Effector memory CD4-positive, alpha-beta T cell (primary cell): ENCODE data around the gene ANKS1A.

Experiments
- DNase-seq, 3 donors: peaks; one replicate each; pipeline ENCODE4 v3.0.0-alpha.2; 2020
- H3K27ac ChIP-seq: 2 replicates; pipeline ENCODE4 v1.7.0; 2013; ENCODE audit warnings: mild to moderate bottlenecking, low read length, moderate library complexity; ENCODE audit not compliant: insufficient read depth, poor library complexity, severe bottlenecking
- H3K27me3 ChIP-seq: replicated peaks from 2 replicates; pipeline ENCODE4 v1.7.0; 2013; ENCODE audit warnings: mild to moderate bottlenecking, low read length; ENCODE audit not compliant: insufficient read depth, control insufficient read depth, poor library complexity, severe bottlenecking
- H3K36me3 ChIP-seq: 2 replicates; pipeline ENCODE4 v1.7.0; 2013; ENCODE audit warnings: mild to moderate bottlenecking, low read length, moderate library complexity; ENCODE audit not compliant: control insufficient read depth, insufficient read depth
- H3K4me1 ChIP-seq: 2 replicates; pipeline ENCODE4 v1.7.0; 2013; ENCODE audit warnings: low read length, mild to moderate bottlenecking; ENCODE audit not compliant: control insufficient read depth, insufficient read depth, poor library complexity, severe bottlenecking
- H3K4me3 ChIP-seq: 2 replicates; pipeline ENCODE4 v1.7.0; 2013; ENCODE audit warnings: low read length, low read depth, mild to moderate bottlenecking; ENCODE audit not compliant: insufficient read depth, poor library complexity, severe bottlenecking
- H3K9me3 ChIP-seq: 2 replicates; pipeline ENCODE4 v1.7.0; 2013; ENCODE audit warnings: mild to moderate bottlenecking, low read length, moderate library complexity; ENCODE audit not compliant: control insufficient read depth

The ANKS1A gene

GRCh38 chr6:35023091-35024000, 134.3 kb downstream of the ANKS1A start:
- Histone ChIP-seq H3K27ac (no peak overlapping the region), H3K36me3 (peaks cover 9% of the 10 kb centered on the region), H3K9me3 (no peaks in the 10 kb centered on the region), H3K27me3 (no peaks in the 10 kb centered on the region), H3K4me1 (no peaks in the 10 kb centered on the region), H3K4me3 (no peak overlapping the region)
- no peak for DNase-seq

- Histone ChIP-seq H3K27ac (no peak overlapping the region), H3K36me3 (no peaks in the 10 kb centered on the region), H3K27me3 (no peaks in the 10 kb centered on the region), H3K9me3 (no peaks in the 10 kb centered on the region), H3K4me3 (no peak overlapping the region), H3K4me1 (no peaks in the 10 kb centered on the region)
- DNase-seq: no peak
Measured at GRCh38 chr6:35024551-35025054, 135.5 kb downstream of the ANKS1A start.

DNA sequence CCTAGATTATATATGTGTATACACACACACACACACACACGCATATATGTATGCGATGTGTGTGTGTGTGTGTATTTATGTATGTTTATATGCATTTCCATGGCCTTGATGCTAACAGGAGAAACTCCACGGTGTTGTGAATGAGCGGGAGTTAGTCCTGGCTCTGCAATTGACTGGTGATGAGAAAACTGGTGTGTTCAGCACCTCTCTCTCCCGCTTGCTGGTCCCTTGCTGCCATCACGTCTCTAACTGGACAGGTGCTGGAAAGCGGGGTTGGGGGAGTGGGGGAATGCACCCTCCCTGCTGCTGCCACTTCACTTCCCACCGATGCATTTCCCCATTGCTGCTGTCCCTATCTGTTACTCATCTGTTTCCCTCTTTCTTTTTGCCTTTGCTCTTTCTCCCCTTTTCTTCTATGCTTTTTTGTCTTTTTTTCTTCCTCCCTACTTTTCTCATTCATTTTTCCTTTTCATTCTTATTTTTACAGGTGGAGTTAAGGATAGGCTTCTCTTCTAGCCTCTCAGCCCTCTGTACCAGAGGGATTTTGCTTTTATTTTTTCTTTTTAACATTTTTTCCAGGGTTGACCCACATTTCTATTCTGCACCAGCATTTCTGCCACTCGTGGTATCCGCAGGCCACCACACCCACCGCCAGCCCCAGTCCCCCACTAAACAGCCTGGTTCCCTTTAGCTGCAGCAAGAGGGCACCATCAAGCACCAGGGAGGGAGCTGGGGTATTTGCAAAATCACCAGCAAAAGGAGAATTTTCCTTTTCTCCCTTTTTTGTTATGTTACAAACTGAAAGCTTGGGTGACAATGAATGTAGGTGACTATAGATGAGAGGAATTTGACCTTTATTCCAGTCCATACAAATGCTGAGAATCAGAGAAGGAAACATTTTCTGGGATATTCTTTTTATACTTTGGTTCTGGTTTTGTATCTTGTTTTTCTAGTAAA, 136.5 kb downstream of the ANKS1A start:
- Histone ChIP-seq H3K27ac (no peak overlapping the region), H3K27me3 (no peaks in the 10 kb centered on the region), H3K9me3 (no peaks in the 10 kb centered on the region), H3K4me1 (no peaks in the 10 kb centered on the region), H3K4me3 (no peak overlapping the region), H3K36me3 (no peaks in the 10 kb centered on the region)
- DNase-seq: no peak

DNA sequence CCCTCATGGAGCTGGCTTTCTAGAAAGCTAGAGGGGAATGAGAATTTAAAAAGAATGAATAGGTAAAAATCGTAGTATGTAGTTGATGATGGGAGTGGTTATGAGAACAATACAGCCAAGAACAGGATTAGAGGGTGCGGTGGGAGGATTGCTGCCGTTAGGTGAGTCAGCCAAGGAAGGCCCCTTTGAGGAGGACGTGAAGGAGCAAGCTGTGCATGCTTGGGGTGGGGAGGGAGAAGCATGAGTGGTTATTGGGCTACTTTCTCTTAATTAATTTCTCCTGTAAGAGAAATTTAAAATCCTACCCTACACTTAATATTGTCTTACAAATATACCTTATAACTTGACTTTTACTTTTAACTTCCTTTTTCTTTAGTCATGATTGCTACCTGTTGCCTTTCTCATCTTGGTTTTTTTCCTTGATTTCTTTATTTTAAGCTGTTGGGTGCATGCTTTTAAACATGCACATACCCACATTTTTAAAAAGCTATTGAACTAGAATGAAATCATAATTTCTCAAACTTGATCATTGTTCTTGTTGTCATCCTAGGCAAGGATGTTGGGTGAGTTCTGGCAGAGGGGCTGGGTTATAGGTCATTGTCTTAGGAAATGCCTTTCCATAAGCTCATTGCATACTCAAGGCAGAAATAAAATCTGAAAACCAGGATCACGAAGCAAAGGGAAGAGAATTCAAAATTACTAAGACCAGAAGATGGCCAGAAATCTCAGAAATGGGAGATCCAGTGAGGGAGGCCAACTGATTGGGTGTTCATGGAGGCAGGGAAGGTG, 137.6 kb downstream of the ANKS1A start:
- Histone ChIP-seq H3K4me1 (no peaks in the 10 kb centered on the region), H3K9me3 (no peaks in the 10 kb centered on the region), H3K27me3 (no peaks in the 10 kb centered on the region), H3K27ac (no peak overlapping the region), H3K4me3 (no peak overlapping the region), H3K36me3 (no peaks in the 10 kb centered on the region)
- no peak for DNase-seq

- H3K36me3 ChIP-seq: no peaks in the 10 kb centered on the region
Measured at GRCh38 chr6:35027807-35028206, 138.8 kb downstream of the ANKS1A start.

DNA sequence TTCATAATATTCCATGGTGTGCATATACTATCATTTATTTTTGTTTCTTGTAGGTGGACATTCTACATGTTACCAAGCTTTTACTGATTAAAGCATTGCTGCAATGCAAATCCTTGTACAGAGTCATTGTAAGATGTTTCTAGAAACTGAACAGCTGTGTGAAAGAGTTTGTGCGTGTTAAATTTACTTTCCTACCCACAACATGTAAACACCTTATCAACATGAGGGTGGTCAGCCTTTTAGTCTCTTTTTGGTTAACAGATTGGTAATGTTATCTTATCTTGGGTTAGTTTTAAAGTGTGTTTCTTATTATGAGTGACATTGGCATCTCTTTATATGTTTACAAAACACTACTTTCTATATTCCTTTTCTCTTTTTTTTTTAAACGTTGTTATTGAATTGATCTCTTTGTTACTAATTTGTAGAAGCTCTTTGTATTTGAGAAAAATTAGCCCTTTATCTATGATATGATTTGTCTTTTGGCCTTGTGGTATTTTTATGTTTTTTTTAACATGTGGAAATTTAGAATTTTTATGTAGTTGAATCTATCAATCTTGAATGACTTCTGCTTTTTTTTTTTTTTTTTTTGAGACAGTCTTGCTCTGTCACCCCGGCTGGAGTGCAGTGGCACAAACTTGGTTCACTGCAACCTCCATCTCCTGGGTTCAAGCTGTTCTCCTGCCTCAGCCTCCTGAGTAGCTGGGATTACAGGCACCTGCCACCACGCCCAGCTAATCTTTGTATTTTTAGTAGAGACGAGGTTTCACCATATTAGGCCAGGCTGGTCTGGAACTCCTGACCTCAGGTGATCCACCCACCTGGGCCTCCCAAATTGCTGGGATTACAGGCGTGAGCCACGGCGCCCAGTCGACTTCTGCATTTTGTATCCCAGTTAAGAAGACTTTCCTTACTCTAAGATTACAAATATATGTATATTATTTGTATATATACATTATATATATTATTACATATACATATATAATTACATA, 140.0 kb downstream of the ANKS1A start:
- DNase-seq: no peak
- H3K4me1 ChIP-seq: no peaks in the 10 kb centered on the region
- no peaks in the 10 kb centered on the region for H3K36me3 ChIP-seq

More at GRCh38 chr6:35027807-35028206, 138.8 kb downstream of the ANKS1A start:
- H3K4me1 ChIP-seq: no peaks in the 10 kb centered on the region
- H3K9me3 ChIP-seq: no peaks in the 10 kb centered on the region
- no peak overlapping the region for H3K27ac ChIP-seq
- H3K27me3 ChIP-seq: no peaks in the 10 kb centered on the region
- DNase-seq: no peak
- no peak overlapping the region for H3K4me3 ChIP-seq

DNA sequence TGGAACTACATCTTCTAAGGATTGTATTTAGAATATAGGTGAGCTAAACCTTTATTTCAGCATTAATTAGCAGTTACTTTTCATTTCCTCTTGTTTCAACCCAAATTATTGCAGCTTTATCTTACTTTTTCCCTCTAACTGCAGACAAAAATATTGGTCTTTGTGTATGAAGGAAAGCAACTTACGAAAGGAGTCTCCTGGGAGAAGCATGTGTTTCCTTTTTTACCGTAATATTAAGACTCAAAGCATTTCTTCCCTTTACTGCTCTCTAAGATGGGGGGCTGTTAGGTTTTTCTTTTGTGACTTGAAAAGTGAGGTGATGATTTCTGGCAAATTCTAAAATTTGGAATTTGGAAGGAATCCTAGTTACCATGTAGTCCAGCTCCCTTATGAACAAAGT, 141.0 kb downstream of the ANKS1A start:
- DNase-seq: no peak
- Histone ChIP-seq H3K27me3 (no peaks in the 10 kb centered on the region), H3K36me3 (no peaks in the 10 kb centered on the region), H3K4me1 (no peaks in the 10 kb centered on the region), H3K4me3 (no peak overlapping the region), H3K9me3 (no peaks in the 10 kb centered on the region), H3K27ac (no peak overlapping the region)

More for the DNA sequence above, 140.0 kb downstream of the ANKS1A start:
- H3K9me3 ChIP-seq: no peaks in the 10 kb centered on the region
- H3K27me3 ChIP-seq: no peaks in the 10 kb centered on the region
- H3K4me3 ChIP-seq: no peak overlapping the region
- H3K27ac ChIP-seq: no peak overlapping the region

GRCh38 chr6:35031611-35032529, 142.8 kb downstream of the ANKS1A start:
- no peaks in the 10 kb centered on the region for H3K36me3 ChIP-seq
- no peak overlapping the region for H3K27ac ChIP-seq
- no peak for DNase-seq
- no peaks in the 10 kb centered on the region for H3K4me1 ChIP-seq
- H3K9me3 ChIP-seq: no peaks in the 10 kb centered on the region
- no peaks in the 10 kb centered on the region for H3K27me3 ChIP-seq
- H3K4me3 ChIP-seq: no peak overlapping the region
